IMR-90 (cell line): ENCODE results near the gene CDON. TPM values are rescaled to one million over a fixed set of nuclear protein-coding genes. Genes with fewer than 3 reads are reported as not detected.

Source experiments
- ATAC-seq: fragments of 200-7000 bp; cut with Tn5 transposase; 2 replicates; pipeline ENCODE4 v1.9.1; 2020; ENCODE audit warnings: low read depth, mild to moderate bottlenecking, moderate library complexity
- BruUV-seq: library from RNA; stranded (reverse); fragments of 400-500 nt; replicated peaks from 2 replicates; lab custom pipeline; 2021; lab: Mats Ljungman, UMichigan
- CTCF ChIA-PET: fragments of 300-600 bp; formaldehyde crosslinking; extraction: SDS; loops from one replicate; lab custom pipeline; 2021; ENCODE audit warnings: antibody characterized with exemption; lab: Yijun Ruan, JAX
- POLR2A ChIA-PET: fragments of 300-600 bp; sonication (Branson Sonifier 250); formaldehyde crosslinking; loops from one replicate; lab custom pipeline; 2022; ENCODE audit warnings: antibody characterized with exemption; ENCODE audit not compliant: unreplicated experiment; lab: Charles Lee
- DNase-seq: peaks from one replicate; pipeline ENCODE4 v3.0.0; 2013
- H2AFZ ChIP-seq: replicated peaks from 2 replicates; pipeline ENCODE3; 2013; ENCODE audit warnings: low read length, mild to moderate bottlenecking; ENCODE audit not compliant: poor library complexity
- H2AK5ac ChIP-seq: 2 replicates; pipeline ENCODE4 v1.6.1; 2013; ENCODE audit warnings: low read depth, low read length, inconsistent platforms
- H2AK9ac ChIP-seq: replicated peaks from 2 replicates; pipeline ENCODE3; 2013; ENCODE audit warnings: mild to moderate bottlenecking, low read depth, low read length, moderate library complexity; ENCODE audit not compliant: poor library complexity
- H2BK120ac ChIP-seq: 2 replicates; pipeline ENCODE4 v1.6.1; 2013; ENCODE audit warnings: low read depth, low read length, inconsistent platforms
- H2BK15ac ChIP-seq: 3 replicates; pipeline ENCODE4 v1.6.1; 2013; ENCODE audit warnings: low read depth, low read length, inconsistent platforms
- H2BK20ac ChIP-seq: 2 replicates; pipeline ENCODE4 v1.6.1; 2013; ENCODE audit warnings: low read depth, mild to moderate bottlenecking, inconsistent platforms, low read length, moderate library complexity
- H2BK5ac ChIP-seq: 2 replicates; pipeline ENCODE4 v1.6.1; 2013; ENCODE audit warnings: mild to moderate bottlenecking, low read depth, low read length, inconsistent platforms; ENCODE audit not compliant: poor library complexity, severe bottlenecking
- H3K14ac ChIP-seq: replicated peaks from 2 replicates; pipeline ENCODE4 v1.6.1; 2013; ENCODE audit warnings: low read depth, low read length, inconsistent platforms
- H3K18ac ChIP-seq: 2 replicates; pipeline ENCODE4 v1.6.1; 2013; ENCODE audit warnings: low read depth, low read length, control low read depth
- H3K23ac ChIP-seq: 2 replicates; pipeline ENCODE4 v1.6.1; 2013; ENCODE audit warnings: low read depth, low read length, inconsistent platforms
- H3K27ac ChIP-seq: 2 replicates; pipeline ENCODE4 v1.5.1; 2013; ENCODE audit warnings: mild to moderate bottlenecking, control low read depth, low read length; ENCODE audit not compliant: insufficient read depth
- H3K27me3 ChIP-seq: 2 replicates; pipeline ENCODE4 v1.6.1; 2013; ENCODE audit warnings: low read length; ENCODE audit not compliant: control insufficient read depth, insufficient read depth
- H3K36me3 ChIP-seq: 2 replicates; pipeline ENCODE4 v1.6.1; 2013; ENCODE audit warnings: low read length, mixed read lengths; ENCODE audit not compliant: control insufficient read depth, insufficient read depth
- H3K4ac ChIP-seq: 2 replicates; pipeline ENCODE4 v1.6.1; 2013; ENCODE audit warnings: low read depth, low read length, inconsistent platforms
- H3K4me1 ChIP-seq: 2 replicates; pipeline ENCODE4 v1.6.1; 2013; ENCODE audit warnings: low read length, mixed read lengths; ENCODE audit not compliant: control insufficient read depth, insufficient read depth
- H3K4me2 ChIP-seq: 2 replicates; pipeline ENCODE4 v1.6.1; 2013; ENCODE audit warnings: low read depth, mild to moderate bottlenecking, control low read depth, low read length, moderate library complexity
- H3K4me3 ChIP-seq: 2 replicates; pipeline ENCODE4 v1.5.1; 2013; ENCODE audit warnings: low read depth, mild to moderate bottlenecking, control low read depth, low read length, moderate library complexity; ENCODE audit not compliant: insufficient read depth
- H3K56ac ChIP-seq: 2 replicates; pipeline ENCODE4 v1.6.1; 2013; ENCODE audit warnings: low read length, inconsistent platforms; ENCODE audit not compliant: insufficient read depth; ENCODE audit errors: extremely low read depth
- H3K79me1 ChIP-seq, 2 experiments: 2 replicates each; pipeline ENCODE4 v1.6.1; 2013; ENCODE audit warnings: low read length in 2 of 2, inconsistent platforms in 1 of 2, low read depth in 1 of 2
- H3K9ac ChIP-seq: 2 replicates; pipeline ENCODE4 v1.6.1; 2013; ENCODE audit warnings: low read depth, low read length, control low read depth
- H3K9me1 ChIP-seq: 2 replicates; pipeline ENCODE4 v1.6.1; 2013; ENCODE audit warnings: low read length, inconsistent platforms; ENCODE audit not compliant: insufficient read depth
- H3K9me3 ChIP-seq: 2 replicates; pipeline ENCODE4 v1.6.1; 2013; ENCODE audit warnings: low read length; ENCODE audit not compliant: control insufficient read depth, insufficient read depth
- H4K20me1 ChIP-seq: 2 replicates; pipeline ENCODE4 v1.6.1; 2013; ENCODE audit warnings: low read length, inconsistent platforms; ENCODE audit not compliant: insufficient read depth
- H4K5ac ChIP-seq: 2 replicates; pipeline ENCODE4 v1.6.1; 2013; ENCODE audit warnings: mild to moderate bottlenecking, low read depth, low read length, control low read depth
- H4K8ac ChIP-seq, 2 experiments: 2 replicates each; pipeline ENCODE4 v1.6.1; 2013; ENCODE audit warnings: low read depth in 2 of 2, low read length in 2 of 2, control low read depth in 1 of 2, inconsistent platforms in 1 of 2
- H4K91ac ChIP-seq: 2 replicates; pipeline ENCODE4 v1.6.1; 2013; ENCODE audit warnings: low read depth, low read length, inconsistent platforms; ENCODE audit not compliant: insufficient read depth
- BHLHE40 ChIP-seq: fragments of 150-350 bp; IDR thresholded peaks from 2 replicates; pipeline ENCODE4 v1.6.1; 2016; ENCODE audit warnings: mild to moderate bottlenecking, low read depth, low read length
- MAFK ChIP-seq: IDR thresholded peaks from 2 replicates; pipeline ENCODE4 v1.6.1; 2012; ENCODE audit warnings: low read depth, low read length, improper control_type of control experiment
- MAZ ChIP-seq: IDR thresholded peaks from 2 replicates; pipeline ENCODE4 v1.6.1; 2012; ENCODE audit warnings: low read depth, mild to moderate bottlenecking, low read length, improper control_type of control experiment, moderate library complexity, borderline replicate concordance
- MXI1 ChIP-seq: IDR thresholded peaks from 2 replicates; pipeline ENCODE4 v1.6.1; 2012; ENCODE audit warnings: low read depth, mild to moderate bottlenecking, low read length, moderate library complexity, borderline replicate concordance
- WGBS, 2 experiments: methylation state at CpG; one replicate each; pipeline versions ENCODE4 v1.1.5 to v1.1.7; 2013; ENCODE audit warnings: missing lambda C conversion rate in 2 of 2; ENCODE audit not compliant: insufficient read length in 1 of 2; ENCODE audit errors: extremely low coverage in 2 of 2; 5-methylcytosine and 5-hydroxymethylcytosine counted together
- dilution Hi-C: fragments of 300-500 bp; cut with HindIII; formaldehyde crosslinking; loops from one replicate; pipeline ENCODE4 v1.14.3; 2018; ENCODE audit warnings: low sequenced_read_pairs; ENCODE audit not compliant: unreplicated experiment
- in situ Hi-C: fragments of 300-500 bp; cut with MboI; formaldehyde crosslinking; loops from 3 replicates; pipeline ENCODE4 v1.14.3; 2019; ENCODE audit warnings: low sequenced_read_pairs, inconsistent platforms, mixed read lengths
- intact Hi-C: fragments of 100-400 bp; cut with micrococcal nuclease; formaldehyde crosslinking; loops from 2 replicates; pipeline ENCODE4 v1.10.0; 2022
- polyA plus RNA-seq, 3 experiments: library from polyadenylated mRNA; depleted of rRNA; stranded (reverse); fragments of >200 nt; gene quantifications; 2 replicates each; pipeline ENCODE4 v1.2.3, GENCODE V29; 2012; ENCODE audit warnings: low replicate concordance in 1 of 3
- total RNA-seq: library from RNA; depleted of rRNA; stranded (reverse); fragments of >200 nt; gene quantifications from 2 replicates; pipeline ENCODE4 v1.2.3, GENCODE V29; 2012
- TF ChIP-seq, protein P1 (sequence below): conservative IDR thresholded peaks from 2 replicates; pipeline ENCODE4 v1.5.1; 2012; ENCODE audit warnings: mild to moderate bottlenecking, low read depth, low read length, improper control_type of control experiment
- TF ChIP-seq, protein P2 (sequence below): fragments of 150-350 bp; IDR thresholded peaks from 2 replicates; pipeline ENCODE4 v1.6.1; 2016; ENCODE audit warnings: low read depth, mild to moderate bottlenecking, low read length, moderate library complexity, borderline replicate concordance

CDON gene
- total and polyA plus RNA-seq, 2 of the 4 experiments (the other 2 are of a cell fraction), result 1.2 to 3.8 TPM

GRCh38 chr11:126082251-126083109 is 19.8 kb upstream of the CDON start (continued):
- no peak for TF ChIP-seq MXI1

DNA sequence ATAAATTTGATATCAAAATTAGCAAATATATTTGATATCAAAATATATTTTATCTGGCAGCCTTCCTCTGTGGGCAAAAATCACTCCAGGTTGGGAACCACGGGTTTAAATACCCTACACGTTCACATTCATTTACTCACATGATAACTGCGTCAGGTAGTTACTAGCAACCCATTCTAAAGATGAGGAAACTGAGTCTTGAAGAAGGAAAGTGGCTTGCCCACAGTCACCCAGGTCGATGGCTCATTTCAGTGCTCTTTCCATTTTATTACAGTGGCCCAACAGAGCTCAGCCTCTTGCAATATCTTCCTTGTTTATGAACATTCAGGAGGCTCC is 19.2 kb upstream of the CDON start:
- no peak overlapping the region for H3K4ac ChIP-seq
- H2BK5ac ChIP-seq, result no peak overlapping the region
- H3K27me3 ChIP-seq, result peaks cover 25% of the 10 kb centered on the region
- H3K14ac ChIP-seq, result no peak overlapping the region
- H3K23ac ChIP-seq, result no peak overlapping the region
- H3K56ac ChIP-seq, result no peak overlapping the region
- H2AK9ac ChIP-seq, result no peak overlapping the region
- no peak overlapping the region for H3K9ac ChIP-seq
- no peak overlapping the region for H2BK120ac ChIP-seq
- DNase-seq, result no peak
- dilution Hi-C loops, result no loop called here
- no peaks in the 10 kb centered on the region for H3K36me3 ChIP-seq
- no peaks in the 10 kb centered on the region for H3K9me3 ChIP-seq
- H3K18ac ChIP-seq, result no peak overlapping the region
- in situ Hi-C loops, result no loop called here
- BruUV-seq, result no TSS peak
- no peak overlapping the region for H3K27ac ChIP-seq
- no peak overlapping the region for H3K4me3 ChIP-seq
- H3K9me1 ChIP-seq, result no peaks in the 10 kb centered on the region
- no peak overlapping the region for H2AK5ac ChIP-seq
- H4K5ac ChIP-seq, result no peak overlapping the region
- H4K20me1 ChIP-seq, result no peaks in the 10 kb centered on the region
- no peaks in the 10 kb centered on the region for H3K4me1 ChIP-seq
- no peak overlapping the region for H2BK20ac ChIP-seq
- H3K79me1 ChIP-seq, result no peaks in the 10 kb centered on the region
- no peak for TF ChIP-seq MAFK
- TF ChIP-seq MAZ, result no peak
- TF ChIP-seq, protein P1, sequence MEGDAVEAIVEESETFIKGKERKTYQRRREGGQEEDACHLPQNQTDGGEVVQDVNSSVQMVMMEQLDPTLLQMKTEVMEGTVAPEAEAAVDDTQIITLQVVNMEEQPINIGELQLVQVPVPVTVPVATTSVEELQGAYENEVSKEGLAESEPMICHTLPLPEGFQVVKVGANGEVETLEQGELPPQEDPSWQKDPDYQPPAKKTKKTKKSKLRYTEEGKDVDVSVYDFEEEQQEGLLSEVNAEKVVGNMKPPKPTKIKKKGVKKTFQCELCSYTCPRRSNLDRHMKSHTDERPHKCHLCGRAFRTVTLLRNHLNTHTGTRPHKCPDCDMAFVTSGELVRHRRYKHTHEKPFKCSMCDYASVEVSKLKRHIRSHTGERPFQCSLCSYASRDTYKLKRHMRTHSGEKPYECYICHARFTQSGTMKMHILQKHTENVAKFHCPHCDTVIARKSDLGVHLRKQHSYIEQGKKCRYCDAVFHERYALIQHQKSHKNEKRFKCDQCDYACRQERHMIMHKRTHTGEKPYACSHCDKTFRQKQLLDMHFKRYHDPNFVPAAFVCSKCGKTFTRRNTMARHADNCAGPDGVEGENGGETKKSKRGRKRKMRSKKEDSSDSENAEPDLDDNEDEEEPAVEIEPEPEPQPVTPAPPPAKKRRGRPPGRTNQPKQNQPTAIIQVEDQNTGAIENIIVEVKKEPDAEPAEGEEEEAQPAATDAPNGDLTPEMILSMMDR, result no peak
- TF ChIP-seq, protein P2, sequence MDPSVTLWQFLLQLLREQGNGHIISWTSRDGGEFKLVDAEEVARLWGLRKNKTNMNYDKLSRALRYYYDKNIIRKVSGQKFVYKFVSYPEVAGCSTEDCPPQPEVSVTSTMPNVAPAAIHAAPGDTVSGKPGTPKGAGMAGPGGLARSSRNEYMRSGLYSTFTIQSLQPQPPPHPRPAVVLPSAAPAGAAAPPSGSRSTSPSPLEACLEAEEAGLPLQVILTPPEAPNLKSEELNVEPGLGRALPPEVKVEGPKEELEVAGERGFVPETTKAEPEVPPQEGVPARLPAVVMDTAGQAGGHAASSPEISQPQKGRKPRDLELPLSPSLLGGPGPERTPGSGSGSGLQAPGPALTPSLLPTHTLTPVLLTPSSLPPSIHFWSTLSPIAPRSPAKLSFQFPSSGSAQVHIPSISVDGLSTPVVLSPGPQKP, result no peak
- no peak for TF ChIP-seq BHLHE40
- intact Hi-C loops, result no loop called here
- H2BK15ac ChIP-seq, result no peak overlapping the region
- no peak for ATAC-seq
- ChIA-PET POLR2A (no interaction called here), CTCF (no interaction called here)
- H2AFZ ChIP-seq, result no peak overlapping the region
- H4K91ac ChIP-seq, result no peak overlapping the region
- H4K8ac ChIP-seq, result no peak overlapping the region
- WGBS, 2 experiments, result no CpG with 5 or more reads among the region's 4 CpGs
- no peak overlapping the region for H3K4me2 ChIP-seq
